CD8-positive, alpha-beta memory T cell (primary cell): ENCODE data around the gene KCNJ18. TPM values are rescaled to one million over a fixed set of nuclear protein-coding genes. Genes with fewer than 3 reads are reported as not detected.
"Not testable (repeated sequence)": the region's sequence is repeated elsewhere in the genome, so short reads cannot be mapped to it uniquely, and the experiment has no call there.

Experiments used
- CTCF ChIA-PET: fragments of 350-600 bp; sonication (Branson Sonifier 250); formaldehyde crosslinking; loops from one replicate; lab custom pipeline; 2021; ENCODE audit warnings: antibody characterized with exemption; lab: Charles Lee
- POLR2A ChIA-PET: fragments of 350-600 bp; sonication (Branson Sonifier 250); formaldehyde crosslinking; loops from one replicate; lab custom pipeline; 2021; ENCODE audit warnings: antibody characterized with exemption; lab: Charles Lee
- DNase-seq, 5 donors: peaks; one replicate each; pipeline versions ENCODE4 v3.0.0 to v3.0.0-alpha.2; 2020 to 2022; ENCODE audit warnings: mixed read lengths in 1 of 5
- H3K27ac ChIP-seq: one replicate; pipeline ENCODE4 v1.7.0; 2013; ENCODE audit warnings: low read depth, mild to moderate bottlenecking, low read length, moderate library complexity
- H3K27me3 ChIP-seq: 2 replicates; pipeline ENCODE4 v1.7.0; 2013; ENCODE audit warnings: low read length, mild to moderate bottlenecking; ENCODE audit not compliant: insufficient read depth, poor library complexity, severe bottlenecking
- H3K36me3 ChIP-seq: 2 replicates; pipeline ENCODE4 v1.7.0; 2013; ENCODE audit warnings: mild to moderate bottlenecking, low read length, moderate library complexity; ENCODE audit not compliant: insufficient read depth
- H3K4me1 ChIP-seq: 2 replicates; pipeline ENCODE4 v1.7.0; 2013; ENCODE audit warnings: mild to moderate bottlenecking, low read length, moderate library complexity; ENCODE audit not compliant: insufficient read depth
- H3K4me3 ChIP-seq: 2 replicates; pipeline ENCODE4 v1.7.0; 2013; ENCODE audit warnings: mild to moderate bottlenecking, low read length
- H3K9me3 ChIP-seq: 2 replicates; pipeline ENCODE4 v1.7.0; 2013; ENCODE audit warnings: mild to moderate bottlenecking, low read length
- H3K27ac Mint-ChIP-seq, 8 donors: one replicate each; pipeline ENCODE4 v1.8.0; 2020 to 2021; ENCODE audit warnings: mixed read lengths in 8 of 8, mild to moderate bottlenecking in 6 of 8, inconsistent platforms in 3 of 8, moderate library complexity in 3 of 8
- H3K27me3 Mint-ChIP-seq, 2 donors: one replicate each; pipeline ENCODE4 v1.8.0; 2020 to 2021; ENCODE audit warnings: mixed read lengths in 2 of 2, mild to moderate bottlenecking in 1 of 2, moderate library complexity in 1 of 2
- H3K36me3 Mint-ChIP-seq, 3 donors: one replicate each; pipeline ENCODE4 v1.8.0; 2020 to 2021; ENCODE audit warnings: mixed read lengths in 3 of 3, inconsistent platforms in 1 of 3, mild to moderate bottlenecking in 1 of 3
- H3K4me1 Mint-ChIP-seq, 3 donors: one replicate each; pipeline ENCODE4 v1.8.0; 2020 to 2021; ENCODE audit warnings: mixed read lengths in 3 of 3, inconsistent platforms in 1 of 3, mild to moderate bottlenecking in 1 of 3
- H3K4me3 Mint-ChIP-seq, 7 donors: one replicate each; pipeline ENCODE4 v1.8.0; 2020 to 2021; ENCODE audit warnings: mixed read lengths in 7 of 7, mild to moderate bottlenecking in 6 of 7, moderate library complexity in 4 of 7, inconsistent platforms in 2 of 7
- H3K9me3 Mint-ChIP-seq, 5 donors: one replicate each; pipeline ENCODE4 v1.8.0; 2020 to 2022; ENCODE audit warnings: mixed read lengths in 5 of 5, mild to moderate bottlenecking in 3 of 5, moderate library complexity in 2 of 5, inconsistent platforms in 1 of 5
- polyA plus RNA-seq: library from polyadenylated mRNA; unstranded; fragments of 300-500 nt; fragmentation: Illumina TruSeq; gene quantifications from one replicate; pipeline ENCODE4 v1.2.3, GENCODE V29; 2021
- total RNA-seq, 2 experiments: library from RNA; stranded (reverse); gene quantifications; one replicate each; pipeline ENCODE4 v1.2.3, GENCODE V29; 2021

KCNJ18 gene
- total and polyA plus RNA-seq, 3 experiments from 2014 or later, result not detected

- H3K4me3 Mint-ChIP-seq, H3K4me1 ChIP-seq, H3K27ac Mint-ChIP-seq, H3K36me3 Mint-ChIP-seq, POLR2A ChIA-PET, H3K4me3 ChIP-seq, DNase-seq, H3K9me3 ChIP-seq, H3K9me3 Mint-ChIP-seq, H3K27ac ChIP-seq, CTCF ChIA-PET, H3K4me1 Mint-ChIP-seq, H3K27me3 ChIP-seq, H3K27me3 Mint-ChIP-seq, H3K36me3 ChIP-seq: not testable (repeated sequence)
These were observed 43.5 kb downstream of the KCNJ18 start for GRCh38 chr17:21735814-21736213.

- H3K4me3 ChIP-seq, H3K27me3 Mint-ChIP-seq, POLR2A ChIA-PET, H3K9me3 Mint-ChIP-seq, H3K27ac ChIP-seq, H3K27me3 ChIP-seq, H3K9me3 ChIP-seq, H3K4me3 Mint-ChIP-seq, H3K4me1 Mint-ChIP-seq, H3K27ac Mint-ChIP-seq, H3K36me3 Mint-ChIP-seq, CTCF ChIA-PET, DNase-seq, H3K4me1 ChIP-seq, H3K36me3 ChIP-seq: not testable (repeated sequence)
These were observed 44.8 kb downstream of the KCNJ18 start for GRCh38 chr17:21737015-21737580.

GRCh38 chr17:21738241-21738640 is 45.9 kb downstream of the KCNJ18 start:
- H3K27me3 ChIP-seq, H3K27ac Mint-ChIP-seq, POLR2A ChIA-PET, H3K36me3 Mint-ChIP-seq, H3K36me3 ChIP-seq, CTCF ChIA-PET, H3K9me3 ChIP-seq, H3K9me3 Mint-ChIP-seq, H3K27ac ChIP-seq, DNase-seq, H3K4me1 Mint-ChIP-seq, H3K4me3 ChIP-seq, H3K4me1 ChIP-seq, H3K4me3 Mint-ChIP-seq, H3K27me3 Mint-ChIP-seq: not testable (repeated sequence)

GRCh38 chr17:21738877-21739474 is 46.7 kb downstream of the KCNJ18 start:
- DNase-seq, H3K36me3 ChIP-seq, H3K4me3 Mint-ChIP-seq, H3K27ac Mint-ChIP-seq, H3K4me3 ChIP-seq, H3K4me1 Mint-ChIP-seq, H3K9me3 ChIP-seq, POLR2A ChIA-PET, H3K36me3 Mint-ChIP-seq, CTCF ChIA-PET, H3K27ac ChIP-seq, H3K27me3 ChIP-seq, H3K27me3 Mint-ChIP-seq, H3K9me3 Mint-ChIP-seq, H3K4me1 ChIP-seq: not testable (repeated sequence)

GRCh38 chr17:21739485-21739884 is 47.2 kb downstream of the KCNJ18 start:
- H3K4me1 Mint-ChIP-seq, H3K27ac Mint-ChIP-seq, CTCF ChIA-PET, H3K36me3 ChIP-seq, POLR2A ChIA-PET, H3K27me3 ChIP-seq, H3K27ac ChIP-seq, H3K4me1 ChIP-seq, H3K4me3 Mint-ChIP-seq, H3K9me3 Mint-ChIP-seq, H3K9me3 ChIP-seq, H3K36me3 Mint-ChIP-seq, DNase-seq, H3K4me3 ChIP-seq, H3K27me3 Mint-ChIP-seq: not testable (repeated sequence)

- H3K27me3 Mint-ChIP-seq, H3K27ac Mint-ChIP-seq, H3K4me3 ChIP-seq, POLR2A ChIA-PET, CTCF ChIA-PET, H3K9me3 ChIP-seq, H3K4me1 ChIP-seq, H3K9me3 Mint-ChIP-seq, H3K36me3 Mint-ChIP-seq, H3K36me3 ChIP-seq, H3K4me1 Mint-ChIP-seq, DNase-seq, H3K27me3 ChIP-seq, H3K4me3 Mint-ChIP-seq, H3K27ac ChIP-seq: not testable (repeated sequence)
These were observed 48.5 kb downstream of the KCNJ18 start for GRCh38 chr17:21740836-21741235.

GRCh38 chr17:21741520-21741919 is 49.2 kb downstream of the KCNJ18 start:
- DNase-seq, H3K4me3 Mint-ChIP-seq, CTCF ChIA-PET, H3K27me3 Mint-ChIP-seq, H3K9me3 ChIP-seq, H3K9me3 Mint-ChIP-seq, H3K36me3 Mint-ChIP-seq, H3K36me3 ChIP-seq, H3K4me1 Mint-ChIP-seq, POLR2A ChIA-PET, H3K4me3 ChIP-seq, H3K4me1 ChIP-seq, H3K27me3 ChIP-seq, H3K27ac Mint-ChIP-seq, H3K27ac ChIP-seq: not testable (repeated sequence)

- no peaks in the 10 kb centered on the region for H3K27me3 ChIP-seq
- H3K36me3 ChIP-seq, result no peaks in the 10 kb centered on the region
These were observed 50.0 kb downstream of the KCNJ18 start for GRCh38 chr17:21742326-21742725.

GRCh38 chr17:21744151-21744550 is 51.8 kb downstream of the KCNJ18 start:
- H3K9me3 ChIP-seq, POLR2A ChIA-PET, H3K4me1 ChIP-seq, H3K4me3 ChIP-seq, H3K27ac Mint-ChIP-seq, H3K36me3 Mint-ChIP-seq, H3K4me1 Mint-ChIP-seq, H3K9me3 Mint-ChIP-seq, H3K36me3 ChIP-seq, H3K4me3 Mint-ChIP-seq, CTCF ChIA-PET, H3K27me3 ChIP-seq, DNase-seq, H3K27ac ChIP-seq, H3K27me3 Mint-ChIP-seq: not testable (repeated sequence)

More at GRCh38 chr17:21742326-21742725, 50.0 kb downstream of the KCNJ18 start:
- no peak overlapping the region for H3K4me3 ChIP-seq
- H3K36me3 Mint-ChIP-seq, result no peaks in the 10 kb centered on the region
- CTCF ChIA-PET, result no interaction called here
- H3K9me3 Mint-ChIP-seq, result peaks cover 0 to 8% (median 2%) of the 10 kb centered on the region in 5 donors
- no peaks in the 10 kb centered on the region for H3K9me3 ChIP-seq
- H3K27ac Mint-ChIP-seq, result no peak overlapping the region
- no peak overlapping the region for H3K27ac ChIP-seq
- no peak for DNase-seq
- H3K4me1 ChIP-seq, result no peaks in the 10 kb centered on the region
- POLR2A ChIA-PET, result no interaction called here
- H3K27me3 Mint-ChIP-seq, result no peaks in the 10 kb centered on the region
- peaks cover 0 to 2% (median 0%) of the 10 kb centered on the region in 3 donors for H3K4me1 Mint-ChIP-seq
- no peak overlapping the region for H3K4me3 Mint-ChIP-seq
